ENCODE data around the gene FDXR. TPM values are rescaled to one million over a fixed set of nuclear protein-coding genes. Genes with fewer than 3 reads are reported as not detected.

The FDXR gene
- total RNA-seq: 1 to 10 TPM; 3.6 to 7.8 (median 4.6) TPM

- H3K27ac ChIP-seq: peak within 1 kb of the TSS; percentile 88 to 95 (median 90)
- peak within 1 kb of the TSS; percentile 60 for H3K4me3 ChIP-seq
- H3K4me1 ChIP-seq: peaks cover 0 to 25% (median 12%) of the 10 kb centered on the region in 3 donors
- 4 to 11% methylated on average over 14 to 20 of the region's 38 CpGs for WGBS, 2 donors (ENCODE audit: low coverage in 1 of 2)
- H3K9me3 ChIP-seq: no peaks in the 10 kb centered on the region
- no peaks in the 10 kb centered on the region for H3K36me3 ChIP-seq
- ATAC-seq: no peak
- peaks cover 4% of the 10 kb centered on the region for H3K27me3 ChIP-seq
- TF ChIP-seq POLR2AphosphoS5 (IDR thresholded peaks at IDR 0.05): peak; percentile 39
- no peak for TF ChIP-seq EP300 (IDR thresholded peaks at IDR 0.05)
- TF ChIP-seq POLR2A (IDR thresholded peaks at IDR 0.05): peak; percentile 30 to 60
Observed at GRCh38 chr17:74872313-74873036, at the start of gene FDXR. FDXR (minus strand) TSS chr17:74872994; CDS start chr17:74872944, 50 bp downstream.

- 68 to 73% methylated on average over 5 to 6 of the region's 6 CpGs for WGBS, 2 donors (ENCODE audit: low coverage in 1 of 2)
- peaks cover 100% of the 10 kb centered on the region for H3K27me3 ChIP-seq
- no peak overlapping the region for H3K27ac ChIP-seq
- no peak for TF ChIP-seq POLR2AphosphoS5 (IDR thresholded peaks at IDR 0.05)
- TF ChIP-seq POLR2A (IDR thresholded peaks at IDR 0.05): no peak
- no peak for TF ChIP-seq CTCF (IDR thresholded peaks at IDR 0.05)
- H3K36me3 ChIP-seq: no peaks in the 10 kb centered on the region
- ATAC-seq: no peak
- H3K4me3 ChIP-seq: no peak overlapping the region
- no peaks in the 10 kb centered on the region for H3K9me3 ChIP-seq
- H3K4me1 ChIP-seq: peaks cover 0 to 34% (median 14%) of the 10 kb centered on the region in 3 donors
Observed at GRCh38 chr17:74922172-74922571, 49.4 kb upstream of the FDXR start.

DNA sequence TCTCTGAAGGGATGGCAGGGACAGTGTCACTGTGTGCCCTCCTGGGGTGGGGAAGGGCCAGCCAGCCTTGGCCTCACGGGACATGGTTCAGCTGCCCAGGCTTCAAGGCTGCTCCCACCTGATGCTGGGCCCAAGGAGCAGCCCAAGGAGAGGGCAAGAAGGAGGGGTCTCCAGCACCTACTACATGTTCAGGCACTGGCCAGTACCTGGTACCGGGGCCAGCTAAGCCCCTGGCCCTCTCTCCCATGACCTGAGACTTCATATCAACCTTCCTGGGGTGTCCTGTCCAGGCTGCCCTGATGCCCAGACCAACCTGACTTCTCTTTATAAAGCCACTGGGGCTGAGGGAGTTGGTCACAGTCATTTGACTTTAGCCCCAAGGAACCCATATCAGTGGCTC is 49.0 kb upstream of the FDXR start:
- Histone ChIP-seq H3K27me3 (peaks cover 100% of the 10 kb centered on the region), H3K4me1 (peaks cover 0 to 34% (median 14%) of the 10 kb centered on the region in 3 donors)
- WGBS, 2 donors (ENCODE audit: low coverage in 1 of 2): no CpG with 5 or more reads among the region's 2 CpGs

GRCh38 chr17:74921026-74921681 is 48.4 kb upstream of the FDXR start:
- peaks cover 100% of the 10 kb centered on the region for H3K27me3 ChIP-seq
- H3K27ac ChIP-seq: no peak overlapping the region
- TF ChIP-seq EP300 (IDR thresholded peaks at IDR 0.05) (no peak), CTCF (IDR thresholded peaks at IDR 0.05) (no peak), POLR2A (IDR thresholded peaks at IDR 0.05) (no peak), POLR2AphosphoS5 (IDR thresholded peaks at IDR 0.05) (no peak)
- H3K4me1 ChIP-seq: peaks cover 0 to 34% (median 14%) of the 10 kb centered on the region in 3 donors
- WGBS, 2 donors (ENCODE audit: low coverage in 1 of 2): 57% methylated on average over 5 of the region's 19 CpGs; no CpG with 5 or more reads in 1 of the 2 donors
- ATAC-seq: no peak
- H3K4me3 ChIP-seq: no peak overlapping the region
- no peaks in the 10 kb centered on the region for H3K9me3 ChIP-seq
- H3K36me3 ChIP-seq: no peaks in the 10 kb centered on the region

More for the DNA sequence above, 49.0 kb upstream of the FDXR start:
- H3K36me3 ChIP-seq: no peaks in the 10 kb centered on the region
- TF ChIP-seq CTCF (IDR thresholded peaks at IDR 0.05) (no peak), EP300 (IDR thresholded peaks at IDR 0.05) (no peak), POLR2A (IDR thresholded peaks at IDR 0.05) (no peak), POLR2AphosphoS5 (IDR thresholded peaks at IDR 0.05) (no peak)
- H3K9me3 ChIP-seq: no peaks in the 10 kb centered on the region
- no peak overlapping the region for H3K27ac ChIP-seq
- no peak for ATAC-seq
- no peak overlapping the region for H3K4me3 ChIP-seq

DNA sequence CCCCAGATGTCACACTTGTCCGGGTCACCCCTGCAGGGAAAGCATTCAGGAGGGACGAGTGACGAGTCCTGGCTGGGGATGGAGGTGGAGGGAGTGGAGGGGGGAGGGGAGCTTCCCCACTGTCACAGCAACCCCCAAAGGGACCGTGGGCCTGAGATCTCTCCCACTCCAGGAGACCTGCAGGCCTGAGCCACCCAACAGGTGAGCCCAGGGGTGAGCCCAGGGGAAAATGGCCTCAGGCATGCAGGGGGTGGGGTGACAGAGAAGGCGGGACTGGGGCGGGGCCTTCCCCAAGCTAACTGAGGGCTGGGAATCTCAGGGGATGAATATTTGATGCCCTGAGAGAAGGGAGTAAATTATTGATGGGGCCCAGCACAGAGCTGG is 47.8 kb upstream of the FDXR start:
- 40% methylated on average over 2 of the region's 6 CpGs; no CpG with 5 or more reads in 1 of the 2 donors for WGBS, 2 donors (ENCODE audit: low coverage in 1 of 2)
- peaks cover 0 to 34% (median 14%) of the 10 kb centered on the region in 3 donors for H3K4me1 ChIP-seq

More for the DNA sequence above, 47.8 kb upstream of the FDXR start:
- no peak overlapping the region for H3K27ac ChIP-seq
- peaks cover 100% of the 10 kb centered on the region for H3K27me3 ChIP-seq
- H3K9me3 ChIP-seq: no peaks in the 10 kb centered on the region
- ATAC-seq: no peak
- TF ChIP-seq CTCF (IDR thresholded peaks at IDR 0.05) (no peak), EP300 (IDR thresholded peaks at IDR 0.05) (no peak), POLR2A (IDR thresholded peaks at IDR 0.05) (no peak), POLR2AphosphoS5 (IDR thresholded peaks at IDR 0.05) (no peak)
- no peak overlapping the region for H3K4me3 ChIP-seq
- no peaks in the 10 kb centered on the region for H3K36me3 ChIP-seq
